GM23338 (cell line): ENCODE data around the gene LONRF2. TPM values are rescaled to one million over a fixed set of nuclear protein-coding genes. Genes with fewer than 3 reads are reported as not detected.

Experiments used
- ATAC-seq: fragments of 200-7000 bp; cut with Tn5 transposase; 3 replicates; pipeline ENCODE4 v1.9.1; 2020
- DNase-seq: peaks from one replicate; pipeline ENCODE4 v3.0.0-alpha.2; 2015; ENCODE audit warnings: low spot score
- H2AFZ ChIP-seq: fragments of 200-600 bp; sonication (generic); 2 replicates; pipeline ENCODE4 v1.8.0; 2016; ENCODE audit warnings: antibody characterized with exemption, mild to moderate bottlenecking, moderate library complexity
- H3F3A ChIP-seq: fragments of 200-600 bp; sonication (generic); replicated peaks from 2 replicates; pipeline ENCODE4 v1.8.0; 2017; ENCODE audit warnings: antibody characterized with exemption, mixed run types, low read depth
- H3K27ac ChIP-seq: fragments of 200-600 bp; sonication (generic); 2 replicates; pipeline ENCODE4 v1.6.1; 2016; ENCODE audit warnings: low read depth
- H3K27me3 ChIP-seq: fragments of 200-600 bp; sonication (generic); 2 replicates; pipeline ENCODE4 v1.8.0; 2016; ENCODE audit warnings: mild to moderate bottlenecking, mixed run types, moderate library complexity; ENCODE audit not compliant: insufficient read depth
- H3K36me3 ChIP-seq: fragments of 200-600 bp; sonication (generic); 2 replicates; pipeline ENCODE4 v1.8.0; 2016; ENCODE audit warnings: mild to moderate bottlenecking; ENCODE audit not compliant: insufficient read depth
- H3K4me1 ChIP-seq: fragments of 200-600 bp; sonication (generic); 2 replicates; pipeline ENCODE4 v1.8.0; 2016; ENCODE audit warnings: mild to moderate bottlenecking, moderate library complexity; ENCODE audit not compliant: insufficient read depth
- H3K4me2 ChIP-seq: fragments of 200-600 bp; sonication (generic); 2 replicates; pipeline ENCODE4 v1.7.1; 2017; ENCODE audit warnings: mixed run types
- H3K4me3 ChIP-seq: fragments of 200-600 bp; sonication (generic); 2 replicates; pipeline ENCODE4 v1.6.1; 2016; ENCODE audit warnings: mixed run types
- H3K79me2 ChIP-seq: fragments of 200-600 bp; sonication (generic); replicated peaks from 2 replicates; pipeline ENCODE4 v1.8.0; 2017; ENCODE audit warnings: mild to moderate bottlenecking; ENCODE audit not compliant: insufficient read depth
- H3K9me2 ChIP-seq: fragments of 200-600 bp; sonication (generic); 2 replicates; pipeline ENCODE4 v1.8.0; 2017; ENCODE audit not compliant: insufficient read depth
- H4K20me1 ChIP-seq: fragments of 200-600 bp; sonication (generic); replicated peaks from 2 replicates; pipeline ENCODE4 v1.8.0; 2017; ENCODE audit warnings: mild to moderate bottlenecking; ENCODE audit not compliant: insufficient read depth
- H3K27ac Mint-ChIP-seq: 2 replicates; pipeline ENCODE4 v1.8.0; 2020; ENCODE audit warnings: inconsistent platforms, mild to moderate bottlenecking, moderate library complexity, mixed read lengths
- H3K27me3 Mint-ChIP-seq: 3 replicates; pipeline ENCODE4 v1.8.0; 2022; ENCODE audit warnings: low read depth, mild to moderate bottlenecking, moderate library complexity, mixed read lengths, inconsistent platforms; ENCODE audit not compliant: insufficient read depth, poor library complexity
- H3K36me3 Mint-ChIP-seq: 3 replicates; pipeline ENCODE4 v1.8.0; 2021; ENCODE audit warnings: low read depth, mild to moderate bottlenecking, inconsistent platforms, moderate library complexity, mixed read lengths
- H3K4me1 Mint-ChIP-seq: 3 replicates; pipeline ENCODE4 v1.8.0; 2020; ENCODE audit warnings: mild to moderate bottlenecking, inconsistent platforms, mixed read lengths
- H3K4me3 Mint-ChIP-seq: 3 replicates; pipeline ENCODE4 v1.8.0; 2021; ENCODE audit warnings: moderate library complexity, mild to moderate bottlenecking, inconsistent platforms, mixed read lengths
- H3K9me3 Mint-ChIP-seq: 3 replicates; pipeline ENCODE4 v1.8.0; 2020; ENCODE audit warnings: moderate library complexity, mild to moderate bottlenecking, inconsistent platforms, mixed read lengths
- CTCF ChIP-seq, 2 experiments: fragments of 200-600 bp in 1 of 2; sonication (generic) in 1 of 2; conservative IDR thresholded peaks; 2 replicates each; pipeline versions ENCODE4 v1.5.1 to v1.6.1; 2016 to 2017; ENCODE audit warnings: antibody characterized with exemption in 2 of 2, low read depth in 2 of 2, mild to moderate bottlenecking in 2 of 2, moderate library complexity in 1 of 2
- EZH2 ChIP-seq: fragments of 200-600 bp; sonication (generic); IDR thresholded peaks from one replicate; pipeline ENCODE4 v1.8.0; 2017; ENCODE audit warnings: antibody characterized with exemption, mild to moderate bottlenecking, low read depth; ENCODE audit not compliant: unreplicated experiment
- EZH2phosphoT487 ChIP-seq: fragments of 200-600 bp; sonication (generic); IDR thresholded peaks from one replicate; pipeline ENCODE4 v1.8.1; 2018; ENCODE audit warnings: antibody characterized with exemption; ENCODE audit not compliant: unreplicated experiment
- JUNB ChIP-seq: IDR thresholded peaks from one replicate; pipeline ENCODE4 v1.6.1; 2016; ENCODE audit warnings: antibody characterized with exemption; ENCODE audit not compliant: unreplicated experiment
- NANOG ChIP-seq: IDR thresholded peaks from 2 replicates; pipeline ENCODE4 v1.6.1; 2016; ENCODE audit warnings: antibody characterized with exemption, borderline replicate concordance
- POLR2AphosphoS5 ChIP-seq: IDR thresholded peaks from 2 replicates; pipeline ENCODE4 v1.6.1; 2016; ENCODE audit warnings: antibody characterized with exemption, low read depth
- ZNF114 ChIP-seq: fragments of 250-450 bp; sonication (Bioruptor Pico); IDR thresholded peaks from 2 replicates; pipeline ENCODE4 v1.5.0; 2020; ENCODE audit warnings: mild to moderate bottlenecking, moderate library complexity
- ZNF331 ChIP-seq: fragments of 250-450 bp; sonication (Bioruptor Pico); IDR thresholded peaks from 2 replicates; pipeline ENCODE4 v1.5.0; 2020; ENCODE audit warnings: low read depth, mild to moderate bottlenecking, moderate library complexity
- polyA plus RNA-seq: library from polyadenylated mRNA; unstranded; fragments of >200 nt; fragmentation: Nextera tagmentation; extraction: Ambion mirVana; gene quantifications from 2 replicates; pipeline ENCODE4 v1.2.1, GENCODE V29; 2016
- total RNA-seq: library from RNA; depleted of rRNA; stranded (reverse); fragments of >200 nt; shearing (Covaris generic); gene quantifications from 2 replicates; pipeline ENCODE4 v1.2.3, GENCODE V29; 2014
- TF ChIP-seq, protein P1 (sequence below): fragments of 250-450 bp; sonication (Bioruptor Pico); IDR thresholded peaks from 2 replicates; pipeline ENCODE4 v1.5.0; 2020; ENCODE audit warnings: mild to moderate bottlenecking, moderate library complexity
- TF ChIP-seq, protein P2 (sequence below): IDR thresholded peaks from one replicate; pipeline ENCODE4 v1.6.1; 2018; ENCODE audit warnings: antibody characterized with exemption; ENCODE audit not compliant: unreplicated experiment

The LONRF2 gene
- total and polyA plus RNA-seq, 2 experiments from 2014 or later: 0.05 to 0.24 TPM

DNA sequence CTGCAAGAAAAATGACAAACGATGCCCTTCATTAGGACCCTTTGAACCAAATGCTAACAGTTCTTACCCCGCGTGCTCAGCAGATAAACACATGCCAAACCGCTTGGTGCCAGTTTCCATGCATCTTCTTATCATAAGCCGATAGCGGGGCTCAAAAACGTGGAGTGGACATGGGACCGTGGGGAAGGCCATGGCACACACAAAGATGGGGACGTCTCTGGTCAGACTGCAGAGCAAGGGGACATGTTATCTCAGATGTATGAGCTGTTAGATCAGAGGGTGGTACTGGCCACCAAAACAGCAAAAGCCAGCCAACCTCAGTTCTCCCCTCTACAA, 28.2 kb downstream of the LONRF2 start:
- Histone ChIP-seq H3K27me3 (no peaks in the 10 kb centered on the region), H3F3A (no peaks in the 10 kb centered on the region), H3K4me3 (no peak overlapping the region), H2AFZ (no peak overlapping the region), H3K79me2 (no peaks in the 10 kb centered on the region), H4K20me1 (no peaks in the 10 kb centered on the region), H3K4me1 (no peaks in the 10 kb centered on the region), H3K36me3 (no peaks in the 10 kb centered on the region), H3K4me2 (no peak overlapping the region), H3K9me2 (no peaks in the 10 kb centered on the region), H3K27ac (no peak overlapping the region)
- Mint-ChIP-seq H3K36me3 (no peaks in the 10 kb centered on the region), H3K4me1 (no peaks in the 10 kb centered on the region; the same call in 2 of the 3 replicates), H3K27me3 (peaks cover 3% of the 10 kb centered on the region), H3K9me3 (no peaks in the 10 kb centered on the region), H3K4me3 (no peak overlapping the region), H3K27ac (no peak overlapping the region)
- ATAC-seq: no peak
- no peak for TF ChIP-seq EZH2
- no peak for TF ChIP-seq POLR2AphosphoS5
- TF ChIP-seq JUNB: no peak
- TF ChIP-seq, protein P1, sequence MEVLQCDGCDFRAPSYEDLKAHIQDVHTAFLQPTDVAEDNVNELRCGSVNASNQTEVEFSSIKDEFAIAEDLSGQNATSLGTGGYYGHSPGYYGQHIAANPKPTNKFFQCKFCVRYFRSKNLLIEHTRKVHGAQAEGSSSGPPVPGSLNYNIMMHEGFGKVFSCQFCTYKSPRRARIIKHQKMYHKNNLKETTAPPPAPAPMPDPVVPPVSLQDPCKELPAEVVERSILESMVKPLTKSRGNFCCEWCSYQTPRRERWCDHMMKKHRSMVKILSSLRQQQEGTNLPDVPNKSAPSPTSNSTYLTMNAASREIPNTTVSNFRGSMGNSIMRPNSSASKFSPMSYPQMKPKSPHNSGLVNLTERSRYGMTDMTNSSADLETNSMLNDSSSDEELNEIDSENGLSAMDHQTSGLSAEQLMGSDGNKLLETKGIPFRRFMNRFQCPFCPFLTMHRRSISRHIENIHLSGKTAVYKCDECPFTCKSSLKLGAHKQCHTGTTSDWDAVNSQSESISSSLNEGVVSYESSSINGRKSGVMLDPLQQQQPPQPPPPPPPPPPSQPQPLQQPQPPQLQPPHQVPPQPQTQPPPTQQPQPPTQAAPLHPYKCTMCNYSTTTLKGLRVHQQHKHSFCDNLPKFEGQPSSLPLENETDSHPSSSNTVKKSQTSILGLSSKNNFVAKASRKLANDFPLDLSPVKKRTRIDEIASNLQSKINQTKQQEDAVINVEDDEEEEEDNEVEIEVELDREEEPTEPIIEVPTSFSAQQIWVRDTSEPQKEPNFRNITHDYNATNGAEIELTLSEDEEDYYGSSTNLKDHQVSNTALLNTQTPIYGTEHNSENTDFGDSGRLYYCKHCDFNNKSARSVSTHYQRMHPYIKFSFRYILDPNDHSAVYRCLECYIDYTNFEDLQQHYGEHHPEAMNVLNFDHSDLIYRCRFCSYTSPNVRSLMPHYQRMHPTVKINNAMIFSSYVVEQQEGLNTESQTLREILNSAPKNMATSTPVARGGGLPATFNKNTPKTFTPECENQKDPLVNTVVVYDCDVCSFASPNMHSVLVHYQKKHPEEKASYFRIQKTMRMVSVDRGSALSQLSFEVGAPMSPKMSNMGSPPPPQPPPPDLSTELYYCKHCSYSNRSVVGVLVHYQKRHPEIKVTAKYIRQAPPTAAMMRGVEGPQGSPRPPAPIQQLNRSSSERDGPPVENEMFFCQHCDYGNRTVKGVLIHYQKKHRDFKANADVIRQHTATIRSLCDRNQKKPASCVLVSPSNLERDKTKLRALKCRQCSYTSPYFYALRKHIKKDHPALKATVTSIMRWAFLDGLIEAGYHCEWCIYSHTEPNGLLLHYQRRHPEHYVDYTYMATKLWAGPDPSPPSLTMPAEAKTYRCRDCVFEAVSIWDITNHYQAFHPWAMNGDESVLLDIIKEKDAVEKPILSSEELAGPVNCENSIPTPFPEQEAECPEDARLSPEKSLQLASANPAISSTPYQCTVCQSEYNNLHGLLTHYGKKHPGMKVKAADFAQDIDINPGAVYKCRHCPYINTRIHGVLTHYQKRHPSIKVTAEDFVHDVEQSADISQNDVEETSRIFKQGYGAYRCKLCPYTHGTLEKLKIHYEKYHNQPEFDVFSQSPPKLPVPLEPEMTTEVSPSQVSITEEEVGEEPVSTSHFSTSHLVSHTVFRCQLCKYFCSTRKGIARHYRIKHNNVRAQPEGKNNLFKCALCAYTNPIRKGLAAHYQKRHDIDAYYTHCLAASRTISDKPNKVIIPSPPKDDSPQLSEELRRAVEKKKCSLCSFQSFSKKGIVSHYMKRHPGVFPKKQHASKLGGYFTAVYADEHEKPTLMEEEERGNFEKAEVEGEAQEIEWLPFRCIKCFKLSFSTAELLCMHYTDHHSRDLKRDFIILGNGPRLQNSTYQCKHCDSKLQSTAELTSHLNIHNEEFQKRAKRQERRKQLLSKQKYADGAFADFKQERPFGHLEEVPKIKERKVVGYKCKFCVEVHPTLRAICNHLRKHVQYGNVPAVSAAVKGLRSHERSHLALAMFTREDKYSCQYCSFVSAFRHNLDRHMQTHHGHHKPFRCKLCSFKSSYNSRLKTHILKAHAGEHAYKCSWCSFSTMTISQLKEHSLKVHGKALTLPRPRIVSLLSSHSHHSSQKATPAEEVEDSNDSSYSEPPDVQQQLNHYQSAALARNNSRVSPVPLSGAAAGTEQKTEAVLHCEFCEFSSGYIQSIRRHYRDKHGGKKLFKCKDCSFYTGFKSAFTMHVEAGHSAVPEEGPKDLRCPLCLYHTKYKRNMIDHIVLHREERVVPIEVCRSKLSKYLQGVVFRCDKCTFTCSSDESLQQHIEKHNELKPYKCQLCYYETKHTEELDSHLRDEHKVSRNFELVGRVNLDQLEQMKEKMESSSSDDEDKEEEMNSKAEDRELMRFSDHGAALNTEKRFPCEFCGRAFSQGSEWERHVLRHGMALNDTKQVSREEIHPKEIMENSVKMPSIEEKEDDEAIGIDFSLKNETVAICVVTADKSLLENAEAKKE: no peak
- no peak for DNase-seq

- H3F3A ChIP-seq: no peaks in the 10 kb centered on the region
- no peak overlapping the region for H3K4me3 Mint-ChIP-seq
- ATAC-seq (no peak), DNase-seq (no peak)
- H3K36me3 ChIP-seq: no peaks in the 10 kb centered on the region
- no peaks in the 10 kb centered on the region for H4K20me1 ChIP-seq
- no peaks in the 10 kb centered on the region for H3K36me3 Mint-ChIP-seq
- H3K27ac Mint-ChIP-seq: no peak overlapping the region
- H3K9me2 ChIP-seq: no peaks in the 10 kb centered on the region
- no peaks in the 10 kb centered on the region for H3K9me3 Mint-ChIP-seq
- no peak overlapping the region for H3K4me2 ChIP-seq
- H3K27ac ChIP-seq: no peak overlapping the region
- H3K27me3 ChIP-seq: no peaks in the 10 kb centered on the region
- H3K27me3 Mint-ChIP-seq: peaks cover 3% of the 10 kb centered on the region
- H3K79me2 ChIP-seq: no peaks in the 10 kb centered on the region
- no peak overlapping the region for H2AFZ ChIP-seq
- H3K4me1 Mint-ChIP-seq: no peaks in the 10 kb centered on the region; the same call in 2 of the 3 replicates
- H3K4me1 ChIP-seq: no peaks in the 10 kb centered on the region
- H3K4me3 ChIP-seq: no peak overlapping the region
- TF ChIP-seq, protein P2, sequence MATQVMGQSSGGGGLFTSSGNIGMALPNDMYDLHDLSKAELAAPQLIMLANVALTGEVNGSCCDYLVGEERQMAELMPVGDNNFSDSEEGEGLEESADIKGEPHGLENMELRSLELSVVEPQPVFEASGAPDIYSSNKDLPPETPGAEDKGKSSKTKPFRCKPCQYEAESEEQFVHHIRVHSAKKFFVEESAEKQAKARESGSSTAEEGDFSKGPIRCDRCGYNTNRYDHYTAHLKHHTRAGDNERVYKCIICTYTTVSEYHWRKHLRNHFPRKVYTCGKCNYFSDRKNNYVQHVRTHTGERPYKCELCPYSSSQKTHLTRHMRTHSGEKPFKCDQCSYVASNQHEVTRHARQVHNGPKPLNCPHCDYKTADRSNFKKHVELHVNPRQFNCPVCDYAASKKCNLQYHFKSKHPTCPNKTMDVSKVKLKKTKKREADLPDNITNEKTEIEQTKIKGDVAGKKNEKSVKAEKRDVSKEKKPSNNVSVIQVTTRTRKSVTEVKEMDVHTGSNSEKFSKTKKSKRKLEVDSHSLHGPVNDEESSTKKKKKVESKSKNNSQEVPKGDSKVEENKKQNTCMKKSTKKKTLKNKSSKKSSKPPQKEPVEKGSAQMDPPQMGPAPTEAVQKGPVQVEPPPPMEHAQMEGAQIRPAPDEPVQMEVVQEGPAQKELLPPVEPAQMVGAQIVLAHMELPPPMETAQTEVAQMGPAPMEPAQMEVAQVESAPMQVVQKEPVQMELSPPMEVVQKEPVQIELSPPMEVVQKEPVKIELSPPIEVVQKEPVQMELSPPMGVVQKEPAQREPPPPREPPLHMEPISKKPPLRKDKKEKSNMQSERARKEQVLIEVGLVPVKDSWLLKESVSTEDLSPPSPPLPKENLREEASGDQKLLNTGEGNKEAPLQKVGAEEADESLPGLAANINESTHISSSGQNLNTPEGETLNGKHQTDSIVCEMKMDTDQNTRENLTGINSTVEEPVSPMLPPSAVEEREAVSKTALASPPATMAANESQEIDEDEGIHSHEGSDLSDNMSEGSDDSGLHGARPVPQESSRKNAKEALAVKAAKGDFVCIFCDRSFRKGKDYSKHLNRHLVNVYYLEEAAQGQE: no peak
- TF ChIP-seq ZNF114 (CRISPR knock-in tag) (no peak), ZNF331 (CRISPR knock-in tag) (no peak), EZH2phosphoT487 (no peak), EZH2 (no peak), NANOG (no peak), CTCF (conservative IDR thresholded peaks at IDR 0.05; ENCODE audit: low read depth in 2 of 2) (no peak)
These were observed 28.8 kb downstream of the LONRF2 start for GRCh38 chr2:100293341-100294161.
